Activated B cell treated with CpG ODN at 0.5 μM for 24 hours (primary cell): ENCODE measurements around the gene OS9. TPM values are rescaled to one million over a fixed set of nuclear protein-coding genes. Genes with fewer than 3 reads are reported as not detected.

Experiments
- ATAC-seq: fragments of 200-7000 bp; cut with Tn5 transposase; one replicate; pipeline ENCODE4 v1.10.0; 2021; ENCODE audit warnings: low read depth, mild to moderate bottlenecking, moderate library complexity
- CTCF ChIA-PET: fragments of 350-600 bp; sonication (Branson Sonifier 250); formaldehyde crosslinking; loops from one replicate; lab custom pipeline; 2021; ENCODE audit warnings: antibody characterized with exemption; lab: Charles Lee
- POLR2A ChIA-PET: fragments of 350-600 bp; sonication (Branson Sonifier 250); formaldehyde crosslinking; loops from one replicate; lab custom pipeline; 2021; ENCODE audit warnings: antibody characterized with exemption; lab: Charles Lee
- DNase-seq: peaks from one replicate; pipeline ENCODE4 v3.0.0; 2022
- H3K27ac Mint-ChIP-seq: one replicate; pipeline ENCODE4 v1.8.0; 2020; ENCODE audit warnings: mixed read lengths
- H3K27me3 Mint-ChIP-seq: one replicate; pipeline ENCODE4 v1.8.0; 2021; ENCODE audit warnings: mixed read lengths
- H3K36me3 Mint-ChIP-seq: one replicate; pipeline ENCODE4 v1.8.0; 2021; ENCODE audit warnings: low read depth, mixed read lengths
- H3K4me1 Mint-ChIP-seq: one replicate; pipeline ENCODE4 v1.8.0; 2021; ENCODE audit warnings: mixed read lengths
- H3K4me3 Mint-ChIP-seq: one replicate; pipeline ENCODE4 v1.8.0; 2020; ENCODE audit warnings: mild to moderate bottlenecking, mixed read lengths
- H3K9me3 Mint-ChIP-seq: one replicate; pipeline ENCODE4 v1.8.0; 2020; ENCODE audit warnings: mixed read lengths
- intact Hi-C: fragments of 100-400 bp; cut with micrococcal nuclease; formaldehyde crosslinking; loops from one replicate; pipeline ENCODE4 v1.15.1; 2024
- total RNA-seq: library from RNA; stranded (reverse); gene quantifications from 2 replicates; pipeline ENCODE4 v1.2.3, GENCODE V29; 2022
- TF ChIP-seq, protein P1 (sequence below): fragments of 200-600 bp; IDR thresholded peaks from one replicate; pipeline ENCODE4 v1.8.0; 2022; ENCODE audit warnings: antibody characterized with exemption, mild to moderate bottlenecking

OS9 gene
- total RNA-seq, 1 donor from 2014 or later, result 166 TPM

DNA sequence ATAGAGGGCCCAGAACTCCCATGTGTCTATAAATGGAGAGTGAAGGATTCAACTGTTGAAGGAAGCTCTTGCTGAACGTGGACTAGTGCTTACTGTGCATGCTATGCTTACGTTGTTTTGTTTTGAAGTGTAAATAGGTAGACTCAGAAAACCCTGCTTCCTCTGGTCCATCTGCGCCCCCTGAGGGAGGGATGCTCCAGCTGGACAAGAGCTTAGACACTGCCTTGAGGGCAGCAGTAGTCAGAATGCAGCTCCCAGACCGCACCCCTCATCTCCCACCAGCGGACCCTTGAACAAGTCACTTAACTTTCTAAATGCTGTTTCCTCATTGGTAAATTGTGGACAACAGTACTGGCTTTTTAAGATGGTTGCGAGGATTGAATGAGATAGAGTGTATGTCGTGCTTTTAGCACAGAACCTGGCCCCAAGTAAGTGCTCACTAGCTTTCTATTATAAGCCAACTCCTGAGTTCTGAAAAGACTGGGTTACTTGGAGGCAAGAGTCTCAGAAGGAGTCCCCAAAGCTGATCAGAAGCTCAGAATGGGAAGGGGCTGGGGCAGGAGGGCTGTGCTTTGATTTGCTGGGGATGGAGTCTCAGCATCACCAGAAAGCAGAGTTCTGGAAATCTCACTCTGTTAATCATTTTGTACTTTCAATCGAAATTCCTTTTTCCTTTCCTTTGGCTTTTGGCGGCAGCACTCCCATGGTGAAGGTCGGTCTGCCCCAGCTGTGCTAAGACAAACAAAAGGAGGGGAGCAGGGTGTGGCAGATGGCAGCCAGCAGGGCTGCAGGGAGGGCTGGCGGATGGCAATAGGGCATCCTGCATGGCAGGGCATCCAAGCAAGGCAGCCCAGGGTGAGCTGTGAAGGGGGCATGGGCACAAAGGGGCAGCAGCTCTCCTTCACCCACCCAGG lies 29.0 kb downstream of the OS9 start:
- Mint-ChIP-seq H3K4me1 (peaks cover 12% of the 10 kb centered on the region), H3K36me3 (peaks cover 60% of the 10 kb centered on the region), H3K27me3 (no peaks in the 10 kb centered on the region), H3K27ac (no peak overlapping the region), H3K4me3 (no peak overlapping the region), H3K9me3 (no peaks in the 10 kb centered on the region)
- intact Hi-C loops, result no loop called here
- TF ChIP-seq, protein P1, sequence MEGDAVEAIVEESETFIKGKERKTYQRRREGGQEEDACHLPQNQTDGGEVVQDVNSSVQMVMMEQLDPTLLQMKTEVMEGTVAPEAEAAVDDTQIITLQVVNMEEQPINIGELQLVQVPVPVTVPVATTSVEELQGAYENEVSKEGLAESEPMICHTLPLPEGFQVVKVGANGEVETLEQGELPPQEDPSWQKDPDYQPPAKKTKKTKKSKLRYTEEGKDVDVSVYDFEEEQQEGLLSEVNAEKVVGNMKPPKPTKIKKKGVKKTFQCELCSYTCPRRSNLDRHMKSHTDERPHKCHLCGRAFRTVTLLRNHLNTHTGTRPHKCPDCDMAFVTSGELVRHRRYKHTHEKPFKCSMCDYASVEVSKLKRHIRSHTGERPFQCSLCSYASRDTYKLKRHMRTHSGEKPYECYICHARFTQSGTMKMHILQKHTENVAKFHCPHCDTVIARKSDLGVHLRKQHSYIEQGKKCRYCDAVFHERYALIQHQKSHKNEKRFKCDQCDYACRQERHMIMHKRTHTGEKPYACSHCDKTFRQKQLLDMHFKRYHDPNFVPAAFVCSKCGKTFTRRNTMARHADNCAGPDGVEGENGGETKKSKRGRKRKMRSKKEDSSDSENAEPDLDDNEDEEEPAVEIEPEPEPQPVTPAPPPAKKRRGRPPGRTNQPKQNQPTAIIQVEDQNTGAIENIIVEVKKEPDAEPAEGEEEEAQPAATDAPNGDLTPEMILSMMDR, result no peak
- ATAC-seq (no peak), DNase-seq (no peak)
- CTCF ChIA-PET, result no interaction called here
- POLR2A ChIA-PET, result interaction anchor here (0.7 to 1.7 kb wide), 3 partner anchors 10 to 118 kb away, joined by 4 to 7 read pairs (median 5); partner anchors contain the start of gene DTX3

DNA sequence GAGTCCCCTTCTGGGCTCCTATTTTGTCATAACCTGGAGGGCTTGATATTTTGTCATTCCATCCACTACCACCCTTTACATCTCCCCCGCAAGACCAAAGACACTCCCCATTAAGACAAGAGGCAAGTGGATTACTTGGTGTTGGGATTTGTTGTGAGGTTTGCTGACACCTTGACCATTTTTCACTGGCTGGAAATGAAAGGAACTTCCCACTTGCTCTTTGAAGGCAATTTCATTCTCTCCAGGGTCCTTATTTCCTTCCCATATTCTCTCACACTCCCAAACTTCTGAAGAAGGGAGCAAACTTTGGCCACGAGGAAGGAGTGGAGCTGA lies 29.7 kb downstream of the OS9 start:
- no peak for DNase-seq
- peaks cover 12% of the 10 kb centered on the region for H3K4me1 Mint-ChIP-seq
- TF ChIP-seq, protein P1, result no peak
- ChIA-PET CTCF (no interaction called here), POLR2A (interaction anchor here (1.7 kb wide), 1 partner anchor 33 kb away, joined by 4 read pairs; no protein-coding TSS in a partner anchor)
- H3K9me3 Mint-ChIP-seq, result no peaks in the 10 kb centered on the region
- no peak for ATAC-seq
- H3K4me3 Mint-ChIP-seq, result no peak overlapping the region
- peaks cover 58% of the 10 kb centered on the region for H3K36me3 Mint-ChIP-seq
- intact Hi-C loops, result no loop called here
- H3K27ac Mint-ChIP-seq, result no peak overlapping the region
- H3K27me3 Mint-ChIP-seq, result no peaks in the 10 kb centered on the region

DNA sequence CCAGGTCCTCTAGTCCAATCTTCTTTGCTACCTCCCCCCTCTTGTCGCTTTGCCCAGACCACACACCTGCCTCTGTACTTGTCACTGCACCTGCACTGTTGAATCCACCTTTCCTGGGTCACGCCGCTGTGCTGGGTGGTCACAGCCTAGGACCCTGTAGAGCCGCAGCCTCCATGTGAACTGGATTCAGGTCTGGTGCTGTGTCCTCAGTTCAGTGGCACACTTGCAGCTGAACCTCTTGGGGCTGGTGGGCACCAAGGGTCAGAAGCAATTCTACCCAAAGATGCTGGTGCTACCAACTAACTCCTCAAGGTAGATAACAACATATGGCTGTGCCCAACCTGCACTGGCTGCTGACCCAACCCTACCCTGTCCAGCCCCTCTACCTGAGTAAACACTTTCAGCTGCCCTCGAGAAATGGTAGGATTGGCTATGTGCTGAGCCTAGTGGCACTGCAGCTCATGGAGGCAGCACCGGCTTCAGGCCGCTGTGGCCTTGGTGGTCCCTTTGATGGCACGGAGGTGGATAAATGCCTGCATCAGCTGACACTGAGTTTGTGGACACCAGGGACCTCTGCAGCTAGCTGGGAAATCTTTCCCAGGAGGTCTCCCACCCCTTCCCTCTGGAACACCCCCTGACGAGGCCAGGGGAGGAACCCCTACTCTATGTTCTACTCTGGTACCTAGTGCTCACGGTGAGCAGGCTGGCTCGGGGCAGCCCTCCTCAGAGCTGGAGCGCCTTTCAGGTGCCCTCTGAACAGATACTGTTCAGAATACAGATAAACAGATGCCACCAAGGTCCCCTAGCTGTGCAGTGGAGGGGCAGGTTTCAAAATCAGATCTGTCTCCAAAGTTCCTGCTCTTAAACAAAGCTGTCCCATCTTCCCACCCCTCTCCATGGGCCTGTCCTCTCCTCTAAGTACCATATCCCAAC lies 30.3 kb downstream of the OS9 start:
- Mint-ChIP-seq H3K27me3 (no peaks in the 10 kb centered on the region), H3K4me1 (peaks cover 12% of the 10 kb centered on the region), H3K4me3 (no peak overlapping the region), H3K9me3 (no peaks in the 10 kb centered on the region), H3K36me3 (peaks cover 55% of the 10 kb centered on the region), H3K27ac (peak overlapping the region; percentile 31)
- ATAC-seq, result no peak
- intact Hi-C loops, result no loop called here
- DNase-seq, result no peak
- TF ChIP-seq, protein P1, result no peak
- ChIA-PET POLR2A (interaction anchor here (0.7 to 1.7 kb wide), 4 partner anchors 20 to 172 kb away, joined by 3 to 7 read pairs (median 4); partner anchors contain the start of gene TSPAN31), CTCF (no interaction called here)

DNA sequence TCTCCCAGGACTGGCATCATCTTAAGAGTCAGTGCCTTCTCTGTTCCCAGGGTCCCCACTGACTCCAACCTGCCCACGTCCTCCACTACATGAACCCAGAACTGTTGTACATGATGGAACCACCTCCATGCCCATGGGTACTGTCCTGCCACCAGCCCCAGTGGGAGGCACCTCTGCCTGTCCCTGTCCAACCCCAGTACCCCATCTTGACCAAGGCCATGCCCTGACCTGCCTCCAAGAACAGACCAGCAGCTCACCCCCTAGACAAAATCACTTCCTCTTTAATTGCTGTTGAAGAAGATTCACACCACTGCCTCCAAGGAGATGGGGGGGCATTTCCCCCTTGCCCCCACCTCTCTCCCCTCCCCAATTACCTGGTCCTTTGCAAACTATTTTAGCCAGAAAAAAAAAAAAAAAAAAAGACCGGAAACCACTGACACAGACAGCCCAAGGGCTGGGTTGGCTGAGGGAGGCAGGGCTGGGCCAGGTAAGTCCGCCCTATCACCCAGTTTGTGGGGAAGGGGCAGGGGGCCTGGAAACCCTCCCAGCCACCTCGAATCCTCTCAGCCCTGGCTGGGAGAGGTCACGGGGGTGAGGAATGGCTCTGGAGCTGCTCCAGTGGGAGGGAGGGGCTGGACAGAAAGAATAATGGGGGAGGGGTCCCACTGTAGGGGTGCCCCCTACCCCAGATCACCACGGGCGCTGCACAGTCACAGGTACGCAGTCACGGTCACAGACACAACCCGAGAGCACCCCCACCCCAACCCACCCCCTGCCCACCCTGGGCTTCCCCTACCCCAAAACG lies 31.2 kb downstream of the OS9 start:
- TF ChIP-seq, protein P1, result no peak
- Mint-ChIP-seq H3K27ac (peak overlapping the region; percentile 31), H3K4me3 (no peak overlapping the region), H3K9me3 (no peaks in the 10 kb centered on the region), H3K27me3 (no peaks in the 10 kb centered on the region), H3K4me1 (peaks cover 12% of the 10 kb centered on the region), H3K36me3 (peaks cover 54% of the 10 kb centered on the region)
- ATAC-seq, result peak; percentile 32
- CTCF ChIA-PET, result no interaction called here
- intact Hi-C loops, result no loop called here
- no peak for DNase-seq
- POLR2A ChIA-PET, result interaction anchor here (0.7 to 1.3 kb wide), 3 partner anchors 20 to 171 kb away, joined by 3 to 7 read pairs (median 3); partner anchors contain the start of gene TSPAN31
